Stomach (tissue), 4 donors: Measurements from ENCODE around the gene KCNN3.

Experiments
- CTCF ChIP-seq, 7 experiments: fragments of 450-650 bp in 4 of 7; fragments of 200-600 bp in 3 of 7; sonication (generic) in 3 of 7; IDR thresholded peaks; one replicate each; pipeline ENCODE4 v1.5.1; 2016 to 2019; ENCODE audit warnings: antibody characterized with exemption in 7 of 7, control low read depth in 2 of 7, mild to moderate bottlenecking in 1 of 7
- EP300 ChIP-seq: sonication (generic); formaldehyde crosslinking; IDR thresholded peaks from one replicate; pipeline ENCODE4 v1.6.1; 2017; ENCODE audit warnings: antibody characterized with exemption
- POLR2A ChIP-seq, 4 donors: fragments of 450-650 bp; IDR thresholded peaks; one replicate each; pipeline ENCODE4 v1.6.1; 2016; ENCODE audit warnings: antibody characterized with exemption in 4 of 4, control low read depth in 2 of 4, mild to moderate bottlenecking in 1 of 4, moderate library complexity in 1 of 4

GRCh38 chr1:154725865-154726264 lies 144.2 kb downstream of the KCNN3 start:
- TF ChIP-seq CTCF (IDR thresholded peaks at IDR 0.05) (no peak), POLR2A (IDR thresholded peaks at IDR 0.05) (no peak), EP300 (no peak)
